Measurements from ENCODE around the gene CDC42BPA. TPM values are rescaled to one million over a fixed set of nuclear protein-coding genes. Genes with fewer than 3 reads are reported as not detected.

Gene CDC42BPA
- total RNA-seq, 1 experiment from 2014 or later: 30.1 TPM

GRCh38 chr1:226943927-226944326 is 374.4 kb downstream of the CDC42BPA start:
- Histone ChIP-seq H3K79me1 (ENCODE audit: insufficient read depth, low read depth, low read length, poor library complexity, severe bottlenecking) (peaks cover 5% of the 10 kb centered on the region), H3K9ac (ENCODE audit: extremely low read depth, insufficient read length, low read length) (no peak overlapping the region), H4K20me1 (ENCODE audit: control insufficient read depth, insufficient read depth, insufficient read length) (no peaks in the 10 kb centered on the region), H3T11ph (ENCODE audit: low read length) (no peak overlapping the region), H3K27me3 (ENCODE audit: insufficient read depth, low read length) (no peaks in the 10 kb centered on the region), H3K4me2 (ENCODE audit: insufficient read depth, insufficient read length, low read length) (no peak overlapping the region), H3K4me1 (ENCODE audit: insufficient read depth, low read length) (peaks cover 7% of the 10 kb centered on the region), H2BK5ac (ENCODE audit: insufficient read length, low read length) (no peak overlapping the region), H3K23me2 (ENCODE audit: insufficient read length, low read depth, low read length, poor library complexity, severe bottlenecking) (peaks cover 11% of the 10 kb centered on the region), H3K4ac (ENCODE audit: low read depth, low read length) (no peak overlapping the region), H4K8ac (replicated peaks; ENCODE audit: insufficient read length, low read depth, low read length) (no peak overlapping the region), H2AFZ (ENCODE audit: low read length) (no peak overlapping the region), H2BK15ac (ENCODE audit: low read depth, low read length) (no peak overlapping the region), H3K79me2 (ENCODE audit: insufficient read depth, low read length) (no peaks in the 10 kb centered on the region), H2AK5ac (ENCODE audit: insufficient read length, low read length) (no peak overlapping the region), H2BK20ac (ENCODE audit: low read depth, low read length, poor library complexity, severe bottlenecking) (no peak overlapping the region), H3K9me3 (ENCODE audit: control insufficient read depth, low read depth, low read length) (no peaks in the 10 kb centered on the region), H4K91ac (ENCODE audit: insufficient read length, low read depth, low read length) (no peak overlapping the region), H3K27ac (ENCODE audit: insufficient read length, low read depth, low read length) (no peak overlapping the region), H2BK12ac (ENCODE audit: insufficient read length, low read depth, low read length) (no peak overlapping the region), H4K5ac (ENCODE audit: insufficient read length, low read depth, low read length) (no peak overlapping the region), H3K56ac (ENCODE audit: insufficient read length, low read depth, low read length) (no peak overlapping the region), H3K23ac (ENCODE audit: insufficient read length, low read depth, low read length) (no peak overlapping the region), H3K14ac (ENCODE audit: insufficient read depth, low read length) (no peak overlapping the region; the same call in 1 of the 2 replicates), H2BK120ac (ENCODE audit: low read depth, low read length, poor library complexity, severe bottlenecking) (no peak overlapping the region), H3K18ac (ENCODE audit: insufficient read length, low read depth, low read length) (no peak overlapping the region)
- no CpG with 5 or more reads among the region's 2 CpGs for WGBS (ENCODE audit: extremely low coverage, insufficient read length, low lambda C conversion rate)
- Mint-ChIP-seq H3K36me3 (ENCODE audit: insufficient read depth in 1 of 3, low read depth in 3 of 3) (peaks cover 4 to 11% (median 9%) of the 10 kb centered on the region in 3 experiments), H3K9me3 (peaks cover 3 to 4% of the 10 kb centered on the region in 2 experiments; a peak in 1 of 5 replicates), H3K27ac (no peak overlapping the region), H3K4me3 (no peak overlapping the region), H3K4me1 (peaks cover 51 to 59% of the 10 kb centered on the region in 2 experiments), H3K27me3 (ENCODE audit: low read depth) (peaks cover 9% of the 10 kb centered on the region)
- no peak for TF ChIP-seq CTCF (conservative IDR thresholded peaks at IDR 0.05)
- DNase-seq: no peak

Data from H9 (cell line).